ENCODE results near the gene MCIDAS. TPM values are rescaled to one million over a fixed set of nuclear protein-coding genes. Genes with fewer than 3 reads are reported as not detected.

Gene MCIDAS
- 0.26 and 0.39 TPM in 2 replicates for total RNA-seq (2021)
- long read RNA-seq, partial matches to known transcripts: 0 of 2 reads
- long read RNA-seq, other reads (novel, unspliced or antisense): 1 of 2 reads

GRCh38 chr5:55226934-55227663 is at the start of gene MCIDAS:
Gene MCIDAS, minus strand, starts transcription at chr5:55227315. Its CDS starts 177 bp downstream, at chr5:55227138.
- Histone ChIP-seq H3K79me2 (ENCODE audit: insufficient read depth, low read length) (no peaks in the 10 kb centered on the region), H3K4me2 (ENCODE audit: insufficient read depth, insufficient read length, low read length) (peak within 1 kb of the TSS; percentile 60), H3K14ac (ENCODE audit: insufficient read depth, low read length) (no peak within 1 kb of the TSS), H3K23me2 (ENCODE audit: insufficient read length, low read depth, low read length, poor library complexity, severe bottlenecking) (peaks cover 9% of the 10 kb centered on the region), H2AFZ (ENCODE audit: low read length) (no peak within 1 kb of the TSS), H3K4ac (ENCODE audit: low read depth, low read length) (no peak within 1 kb of the TSS), H2BK5ac (ENCODE audit: insufficient read length, low read length) (no peak within 1 kb of the TSS), H3K4me1 (ENCODE audit: insufficient read depth, low read length) (no peaks in the 10 kb centered on the region), H2BK120ac (ENCODE audit: low read depth, low read length, poor library complexity, severe bottlenecking) (no peak within 1 kb of the TSS), H3T11ph (ENCODE audit: low read length) (no peak within 1 kb of the TSS), H3K27me3 (ENCODE audit: insufficient read depth, low read length) (peaks cover 90% of the 10 kb centered on the region), H3K27ac (ENCODE audit: insufficient read length, low read depth, low read length) (no peak within 1 kb of the TSS), H2BK20ac (ENCODE audit: low read depth, low read length, poor library complexity, severe bottlenecking) (no peak within 1 kb of the TSS), H3K18ac (ENCODE audit: insufficient read length, low read depth, low read length) (no peak within 1 kb of the TSS), H3K9ac (ENCODE audit: extremely low read depth, insufficient read length, low read length) (no peak within 1 kb of the TSS), H4K91ac (ENCODE audit: insufficient read length, low read depth, low read length) (no peak within 1 kb of the TSS), H2AK5ac (ENCODE audit: insufficient read length, low read length) (no peak within 1 kb of the TSS), H4K20me1 (ENCODE audit: control insufficient read depth, insufficient read depth, insufficient read length) (peaks cover 4% of the 10 kb centered on the region), H2BK15ac (ENCODE audit: low read depth, low read length) (no peak within 1 kb of the TSS), H2BK12ac (ENCODE audit: insufficient read length, low read depth, low read length) (no peak within 1 kb of the TSS), H3K23ac (ENCODE audit: insufficient read length, low read depth, low read length) (no peak within 1 kb of the TSS), H3K9me3 (ENCODE audit: control insufficient read depth, low read depth, low read length) (no peaks in the 10 kb centered on the region), H4K8ac (replicated peaks; ENCODE audit: insufficient read length, low read depth, low read length) (no peak within 1 kb of the TSS), H4K5ac (ENCODE audit: insufficient read length, low read depth, low read length) (no peak within 1 kb of the TSS), H3K56ac (ENCODE audit: insufficient read length, low read depth, low read length) (no peak within 1 kb of the TSS), H3K79me1 (ENCODE audit: insufficient read depth, low read depth, low read length, poor library complexity, severe bottlenecking) (no peaks in the 10 kb centered on the region)
- peak within 1 kb of the TSS; percentile 44 to 81 for H3K4me3 Mint-ChIP-seq
- no peak within 1 kb of the TSS; a peak in 1 of 7 replicates for H3K27ac Mint-ChIP-seq
- H3K36me3 Mint-ChIP-seq (ENCODE audit: insufficient read depth in 1 of 3, low read depth in 3 of 3): peaks cover 0 to 1% (median 0%) of the 10 kb centered on the region in 3 experiments; a peak in 2 of 7 replicates
- H3K4me1 Mint-ChIP-seq: peaks cover 26 to 33% of the 10 kb centered on the region in 2 experiments
- H3K9me3 Mint-ChIP-seq: peaks cover 3 to 5% of the 10 kb centered on the region in 2 experiments
- no CpG with 5 or more reads among the region's 80 CpGs for WGBS (ENCODE audit: extremely low coverage, insufficient read length, low lambda C conversion rate)
- peak; percentile 81 for DNase-seq
- H3K27me3 Mint-ChIP-seq (ENCODE audit: low read depth): peaks cover 98% of the 10 kb centered on the region
- TF ChIP-seq CTCF (conservative IDR thresholded peaks at IDR 0.05): peak; percentile 52
